K562 (cell line): Measurements from ENCODE around the gene MDM1. TPM values are rescaled to one million over a fixed set of nuclear protein-coding genes. Genes with fewer than 3 reads are reported as not detected.

Experiments used
- ATF1 ChIP-seq, 2 experiments: fragments of 450-650 bp in 1 of 2; IDR thresholded peaks; 2 replicates each; pipeline ENCODE4 v1.6.1; 2016; ENCODE audit warnings: missing compliant biosample characterization in 1 of 2, missing genetic modification characterization in 1 of 2
- CEBPB ChIP-seq: fragments of 450-650 bp; IDR thresholded peaks from 2 replicates; pipeline ENCODE4 v1.6.1; 2016; ENCODE audit warnings: missing genetic modification characterization, missing compliant biosample characterization
- EP300 ChIP-seq: IDR thresholded peaks from 2 replicates; pipeline ENCODE4 v1.6.1; 2012; ENCODE audit warnings: low read length, improper control_type of control experiment
- ETV1 ChIP-seq: fragments of 450-650 bp; conservative IDR thresholded peaks from 2 replicates; pipeline ENCODE4 v1.6.1; 2016; ENCODE audit warnings: missing genetic modification characterization, control low read depth, low read depth, missing compliant biosample characterization
- EZH2 ChIP-seq: IDR thresholded peaks from 2 replicates; pipeline ENCODE4 v1.6.1; 2012; ENCODE audit warnings: low read depth, mild to moderate bottlenecking, inconsistent platforms, low read length, borderline replicate concordance
- FOXJ2 ChIP-seq: fragments of 200-800 bp; sonication (Bioruptor generic); IDR thresholded peaks from 2 replicates; pipeline ENCODE4 v1.6.1; 2016; ENCODE audit warnings: missing genetic modification characterization, missing compliant biosample characterization
- KDM1A ChIP-seq, 2 experiments: fragments of 450-650 bp; IDR thresholded peaks; 2 replicates each; pipeline ENCODE4 v1.6.1; 2016; ENCODE audit warnings: mild to moderate bottlenecking in 2 of 2
- MED1 ChIP-seq: sonication (generic); formaldehyde crosslinking; IDR thresholded peaks from 2 replicates; pipeline ENCODE4 v1.8.1; 2023; ENCODE audit warnings: missing genetic modification reagents, borderline replicate concordance
- MEIS2 ChIP-seq: fragments of 450-650 bp; IDR thresholded peaks from 2 replicates; pipeline ENCODE4 v1.6.1; 2014; ENCODE audit warnings: mild to moderate bottlenecking; ENCODE audit not compliant: partially characterized antibody
- NFE2L1 ChIP-seq: fragments of 450-650 bp; IDR thresholded peaks from 2 replicates; pipeline ENCODE4 v1.6.1; 2016; ENCODE audit warnings: missing genetic modification characterization, low read depth, mild to moderate bottlenecking, missing compliant biosample characterization, moderate library complexity, borderline replicate concordance
- NKRF ChIP-seq: fragments of 450-650 bp; IDR thresholded peaks from 2 replicates; pipeline ENCODE4 v1.6.1; 2016; ENCODE audit warnings: borderline replicate concordance
- PATZ1 ChIP-seq: fragments of 250-450 bp; sonication (Bioruptor Pico); IDR thresholded peaks from 2 replicates; pipeline ENCODE4 v1.5.0; 2020; ENCODE audit warnings: mild to moderate bottlenecking, borderline replicate concordance
- PHB2 ChIP-seq: fragments of 450-650 bp; IDR thresholded peaks from 2 replicates; pipeline ENCODE4 v1.6.1; 2017; ENCODE audit warnings: low read depth
- PHF21A ChIP-seq: fragments of 450-650 bp; IDR thresholded peaks from 2 replicates; pipeline ENCODE4 v1.6.1; 2017; ENCODE audit warnings: low read depth, borderline replicate concordance
- SPI1 ChIP-seq: IDR thresholded peaks from 2 replicates; pipeline ENCODE4 v1.6.1; 2011; ENCODE audit warnings: low read depth, low read length, control low read depth, borderline replicate concordance
- WHSC1 ChIP-seq: IDR thresholded peaks from one replicate; pipeline ENCODE4 v1.6.1; 2012; ENCODE audit warnings: low read length, control low read depth, inconsistent platforms
- ZFP1 ChIP-seq: fragments of 450-650 bp; formaldehyde crosslinking; IDR thresholded peaks from 2 replicates; pipeline ENCODE4 v1.4.0; 2020; ENCODE audit warnings: mild to moderate bottlenecking, mixed read lengths
- ZKSCAN8 ChIP-seq: fragments of 200-800 bp; sonication (Bioruptor generic); IDR thresholded peaks from 2 replicates; pipeline ENCODE4 v1.6.1; 2016; ENCODE audit warnings: missing genetic modification characterization, missing compliant biosample characterization
- ZNF12 ChIP-seq: sonication (generic); formaldehyde crosslinking; IDR thresholded peaks from 2 replicates; pipeline ENCODE4 v1.4.0; 2020; ENCODE audit warnings: mild to moderate bottlenecking, missing genetic modification reagents
- ZNF140 ChIP-seq: fragments of 250-450 bp; sonication (Bioruptor Pico); IDR thresholded peaks from 2 replicates; pipeline ENCODE4 v1.8.0; 2021; ENCODE audit warnings: moderate library complexity, mild to moderate bottlenecking, inconsistent platforms
- ZNF165 ChIP-seq: fragments of 250-450 bp; sonication (Bioruptor Pico); IDR thresholded peaks from 2 replicates; pipeline ENCODE4 v1.4.0; 2020; ENCODE audit warnings: borderline replicate concordance
- ZNF197 ChIP-seq: fragments of 200-800 bp; sonication (Bioruptor generic); IDR thresholded peaks from 2 replicates; pipeline ENCODE4 v1.6.1; 2016; ENCODE audit warnings: low read depth, missing genetic modification characterization, missing compliant biosample characterization
- ZNF224 ChIP-seq: sonication (generic); formaldehyde crosslinking; IDR thresholded peaks from 2 replicates; pipeline ENCODE4 v1.8.0; 2022; ENCODE audit warnings: mild to moderate bottlenecking, missing genetic modification reagents
- ZNF41 ChIP-seq: fragments of 250-450 bp; sonication (Bioruptor Pico); conservative IDR thresholded peaks from 2 replicates; pipeline ENCODE4 v1.4.0; 2020; ENCODE audit warnings: mild to moderate bottlenecking
- ZNF436 ChIP-seq: fragments of 250-450, 450-650 bp; sonication (Bioruptor Pico); formaldehyde crosslinking; IDR thresholded peaks from 2 replicates; pipeline ENCODE4 v1.7.0; 2020; ENCODE audit warnings: mild to moderate bottlenecking
- ZNF551 ChIP-seq: fragments of 250-450 bp; sonication (Bioruptor Pico); IDR thresholded peaks from 2 replicates; pipeline ENCODE4 v1.5.0; 2021; ENCODE audit warnings: mild to moderate bottlenecking, moderate library complexity
- ZNF766 ChIP-seq: fragments of 200-800 bp; sonication (Bioruptor generic); conservative IDR thresholded peaks from 2 replicates; pipeline ENCODE4 v1.6.1; 2016; ENCODE audit warnings: missing genetic modification characterization, missing compliant biosample characterization
- ZSCAN29 ChIP-seq: fragments of 450-650 bp; IDR thresholded peaks from 2 replicates; pipeline ENCODE4 v1.6.1; 2017
- polyA plus RNA-seq, 8 experiments: library from polyadenylated mRNA; depleted of rRNA in 4 of 8; stranded (reverse) in 5 of 8; unstranded in 3 of 8; fragments of >200 nt; fragmentation: Nextera tagmentation in 2 of 8; fragmentation: Illumina TruSeq in 1 of 8; extraction: Ambion mirVana in 2 of 8; extraction: Trizol in 1 of 8; gene quantifications; 2 replicates each; pipeline versions ENCODE4 v1.2.1 to v1.2.3, GENCODE V29; 2011 to 2014; ENCODE audit warnings: inconsistent platforms in 1 of 8, missing spikeins in 1 of 8
- total RNA-seq, 7 experiments: library from RNA; depleted of rRNA in 6 of 7; stranded (reverse); fragments of >200 nt in 6 of 7; fragmentation: Illumina TruSeq in 2 of 7; extraction: Trizol in 2 of 7; gene quantifications; 2 replicates each; pipeline versions ENCODE4 v1.2.1 to v1.2.3, GENCODE V29; 2011 to 2021; ENCODE audit warnings: low replicate concordance in 1 of 7

Gene MDM1
- total and polyA plus RNA-seq, 9 of the 15 experiments (the other 6 are each of a cell fraction or from before 2014, with no cell fraction given): 7.5 to 16.8 (median 13.1) TPM

DNA sequence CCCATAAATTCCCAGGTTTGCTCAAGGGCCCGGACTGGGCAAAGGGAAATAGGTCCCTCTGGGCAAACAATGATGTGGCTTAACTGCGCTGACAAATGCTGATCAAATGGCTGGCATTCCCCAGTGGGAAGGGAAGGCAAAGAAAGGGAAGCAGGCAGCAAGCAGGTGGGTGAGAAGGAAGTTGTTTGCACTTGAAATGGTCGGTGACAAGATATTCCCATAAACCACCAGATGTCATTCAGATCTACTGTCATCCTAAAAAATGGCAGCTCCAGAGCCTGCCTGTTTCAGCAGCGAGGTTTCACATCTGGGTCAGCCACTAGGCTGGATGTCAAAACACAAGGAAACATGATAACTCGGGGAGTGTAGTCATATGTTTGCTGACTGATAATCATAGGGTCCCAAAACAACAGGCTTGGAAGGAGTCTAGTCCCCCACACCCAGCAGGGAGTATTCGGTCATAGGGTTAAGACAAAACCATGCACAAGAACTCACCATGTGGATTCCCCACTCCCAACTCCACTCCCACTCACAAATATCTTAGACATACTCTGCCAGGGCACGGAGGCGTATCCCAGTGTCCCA, 37.9 kb upstream of the MDM1 start (continued):
- peak; percentile 54; the same call in 1 of the 2 replicates for TF ChIP-seq ZNF12 (CRISPR knock-in tag)
- TF ChIP-seq NFE2L1 (tag): no peak
- no peak for TF ChIP-seq ETV1 (tag)
- TF ChIP-seq WHSC1: no peak
- 0 out of 2 replicates have a peak, but pooled peaks have one; percentile 53 for TF ChIP-seq ZNF197 (CRISPR knock-in tag)
- peak; percentile 28; the same call in 1 of the 2 replicates for TF ChIP-seq EP300
- no peak for TF ChIP-seq ZNF551 (CRISPR knock-in tag)
- peak; percentile 39; the same call in 1 of the 2 replicates for TF ChIP-seq ZKSCAN8
- TF ChIP-seq FOXJ2 (tag): no peak
- TF ChIP-seq MED1 (CRISPR knock-in tag): no peak
- TF ChIP-seq ZNF224 (CRISPR knock-in tag): no peak
- no peak for TF ChIP-seq EZH2
- TF ChIP-seq ZNF140 (CRISPR knock-in tag): no peak
- peak; percentile 52 for TF ChIP-seq MEIS2
- TF ChIP-seq SPI1: no peak
- TF ChIP-seq NKRF: no peak
- TF ChIP-seq PHF21A: no peak
- TF ChIP-seq CEBPB: peak; percentile 23; the same call in 1 of the 2 replicates
- TF ChIP-seq PATZ1 (CRISPR knock-in tag): no peak
- 0 out of 2 replicates have a peak, but pooled peaks have one; percentile 34 for TF ChIP-seq ZNF766 (CRISPR knock-in tag)
- TF ChIP-seq PHB2: no peak
- no peak for TF ChIP-seq ZSCAN29
- TF ChIP-seq ZNF436 (CRISPR knock-in tag): no peak
- no peak for TF ChIP-seq ATF1 (CRISPR knock-in tag; IDR thresholded peaks at IDR 0.05)
- 0 out of 2 replicates have a peak, but pooled peaks have one; percentile 38 for TF ChIP-seq ATF1 (tag; IDR thresholded peaks at IDR 0.05)
- 0 out of 4 replicates have a peak, but pooled peaks of 1 of the 2 experiments have one; percentile 36 for TF ChIP-seq KDM1A (IDR thresholded peaks at IDR 0.05)
- TF ChIP-seq ZNF41: no peak
- TF ChIP-seq ZFP1 (CRISPR knock-in tag): no peak
- TF ChIP-seq ZNF165 (CRISPR knock-in tag): no peak
